Stomach (tissue), 4 donors: ENCODE data around the gene CLSTN1.

Experiments used
- CTCF ChIP-seq, 7 experiments: fragments of 450-650 bp in 4 of 7; fragments of 200-600 bp in 3 of 7; sonication (generic) in 3 of 7; IDR thresholded peaks; one replicate each; pipeline ENCODE4 v1.5.1; 2016 to 2019; ENCODE audit warnings: antibody characterized with exemption in 7 of 7, control low read depth in 2 of 7, mild to moderate bottlenecking in 1 of 7
- EP300 ChIP-seq: sonication (generic); formaldehyde crosslinking; IDR thresholded peaks from one replicate; pipeline ENCODE4 v1.6.1; 2017; ENCODE audit warnings: antibody characterized with exemption
- POLR2A ChIP-seq, 4 donors: fragments of 450-650 bp; IDR thresholded peaks; one replicate each; pipeline ENCODE4 v1.6.1; 2016; ENCODE audit warnings: antibody characterized with exemption in 4 of 4, control low read depth in 2 of 4, mild to moderate bottlenecking in 1 of 4, moderate library complexity in 1 of 4
- POLR2AphosphoS5 ChIP-seq, 3 donors: sonication (generic); formaldehyde crosslinking; IDR thresholded peaks; one replicate each; pipeline ENCODE4 v1.6.1; 2016; ENCODE audit warnings: antibody characterized with exemption in 3 of 3

DNA sequence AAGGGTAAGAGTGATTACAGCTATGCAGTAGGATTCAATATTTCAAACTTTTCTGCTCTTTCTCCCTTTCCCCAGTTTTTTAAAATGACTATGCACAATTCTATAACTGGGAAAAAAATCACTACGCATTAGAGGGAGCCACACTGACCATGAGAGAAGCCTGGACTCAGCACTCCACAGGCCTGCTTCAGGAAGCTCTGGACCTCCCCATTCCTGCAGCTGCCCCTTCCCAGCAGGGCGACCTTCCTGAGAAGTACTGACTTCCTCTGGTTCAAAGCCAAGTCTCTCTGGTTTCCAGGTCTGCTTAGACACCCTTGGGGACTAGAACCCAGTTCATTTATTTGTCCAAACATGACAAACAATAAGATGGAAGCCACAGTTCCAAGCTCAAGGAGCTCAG lies 42.0 kb upstream of the CLSTN1 start:
- TF ChIP-seq CTCF (IDR thresholded peaks at IDR 0.05) = no peak
- TF ChIP-seq POLR2A (IDR thresholded peaks at IDR 0.05) = no peak
- TF ChIP-seq POLR2AphosphoS5 (IDR thresholded peaks at IDR 0.05) = no peak
- no peak for TF ChIP-seq EP300
